ENCODE data around the gene PHKA1. TPM values are rescaled to one million over a fixed set of nuclear protein-coding genes. Genes with fewer than 3 reads are reported as not detected.
"Not testable (repeated sequence)": the region's sequence is repeated elsewhere in the genome, so short reads cannot be mapped to it uniquely, and the experiment has no call there.

PHKA1 gene
- total RNA-seq, 5 donors from 2014 or later (not counting 1 experiment from before 2014, with no cell fraction given): 0.30 to 0.67 (median 0.44) TPM

DNA sequence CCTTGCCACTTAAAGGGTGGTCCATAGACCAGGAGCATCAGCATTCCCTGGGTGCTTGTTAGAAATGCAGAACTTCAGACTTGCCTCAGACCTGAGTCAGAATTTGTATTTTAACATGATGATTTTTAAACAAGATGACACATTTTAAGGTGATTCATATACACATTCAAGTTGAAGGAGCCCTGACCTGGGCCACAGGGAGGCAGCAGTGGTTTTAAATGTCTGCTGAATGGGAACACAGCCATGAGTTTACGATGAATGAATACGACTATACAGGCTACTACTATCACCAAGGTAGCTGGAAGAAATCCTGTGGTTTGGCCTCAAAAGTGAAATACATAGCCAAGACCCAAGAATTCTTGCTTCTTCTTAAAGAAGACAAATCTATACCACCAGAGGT is 144.3 kb downstream of the PHKA1 start:
- Mint-ChIP-seq H3K4me1 (peaks cover 4 to 9% (median 6%) of the 10 kb centered on the region in 3 donors), H3K27ac (no peak overlapping the region), H3K36me3 (peaks cover 22% of the 10 kb centered on the region), H3K9me3 (no peaks in the 10 kb centered on the region), H3K27me3 (peaks cover 0 to 9% of the 10 kb centered on the region in 2 donors), H3K4me3 (no peak overlapping the region)
- DNase-seq: no peak
- H3K4me1 ChIP-seq (ENCODE audit: control insufficient read depth in 1 of 2, extremely low read depth in 1 of 2, insufficient read depth in 2 of 2, low read length in 2 of 2): no peaks in the 10 kb centered on the region
- H3K36me3 ChIP-seq (ENCODE audit: control insufficient read depth in 2 of 2, extremely low read depth in 1 of 2, insufficient read depth in 1 of 2, low read length in 1 of 2): peaks cover 0 to 20% of the 10 kb centered on the region in 2 donors
- H3K27me3 ChIP-seq (replicated peaks in 1 of 2; ENCODE audit: control insufficient read depth in 2 of 2, extremely low read depth in 1 of 2, insufficient read depth in 2 of 2, low read length in 1 of 2): no peaks in the 10 kb centered on the region
- H3K27ac ChIP-seq (ENCODE audit: low read length): no peak overlapping the region
- ATAC-seq (replicated peaks in 1 of 4): no peak
- WGBS (ENCODE audit: insufficient coverage): no CpG with 5 or more reads among the region's 2 CpGs
- CTCF ChIA-PET: no interaction called here
- H3K9me3 ChIP-seq: no peaks in the 10 kb centered on the region
- POLR2A ChIA-PET: no interaction called here
- H3K4me3 ChIP-seq (ENCODE audit: control insufficient read depth in 1 of 2, extremely low read depth in 1 of 2, low read length in 1 of 2): no peak overlapping the region

DNA sequence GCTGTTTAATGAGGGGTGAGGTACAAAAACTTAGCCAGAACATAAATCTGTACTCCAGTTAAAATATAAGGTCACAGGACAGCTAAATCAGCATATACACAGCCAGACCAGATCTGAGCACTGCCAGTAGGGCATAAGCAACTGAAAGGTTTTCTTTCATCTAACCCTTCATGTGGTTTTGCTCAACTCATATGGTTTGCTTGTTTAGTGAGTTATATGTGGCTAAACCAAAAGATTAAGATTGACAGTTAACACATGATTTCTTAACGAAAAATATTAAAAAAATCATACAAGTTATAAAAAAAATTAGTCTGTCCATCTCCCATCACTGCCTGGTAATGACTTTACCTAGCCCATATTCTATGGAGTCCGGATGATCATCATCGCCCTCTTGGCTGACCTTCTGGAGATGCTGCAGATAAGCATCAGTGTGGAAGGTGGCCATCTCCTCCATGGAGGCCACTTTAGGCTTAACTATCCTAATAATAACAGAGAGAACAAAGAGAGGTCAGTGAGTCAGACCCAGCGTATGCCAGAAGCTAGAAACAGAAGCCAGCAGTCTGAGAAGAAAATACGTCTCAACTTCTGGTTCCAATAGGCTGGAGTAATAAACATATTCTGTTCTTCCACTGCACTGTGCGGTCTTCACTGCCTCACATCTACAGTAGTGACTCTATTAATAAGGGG is 145.6 kb downstream of the PHKA1 start:
- H3K4me3 Mint-ChIP-seq: no peak overlapping the region
- ChIA-PET CTCF (no interaction called here), POLR2A (no interaction called here)
- H3K27me3 Mint-ChIP-seq: peaks cover 0 to 3% of the 10 kb centered on the region in 2 donors
- no peak overlapping the region for H3K4me3 ChIP-seq (ENCODE audit: control insufficient read depth in 1 of 2, extremely low read depth in 1 of 2, low read length in 1 of 2)
- DNase-seq (no peak), ATAC-seq (replicated peaks in 1 of 4) (no peak)
- H3K9me3 ChIP-seq: no peaks in the 10 kb centered on the region
- peaks cover 22% of the 10 kb centered on the region for H3K36me3 Mint-ChIP-seq
- H3K27ac Mint-ChIP-seq: no peak overlapping the region
- no peak overlapping the region for H3K27ac ChIP-seq (ENCODE audit: low read length)
- H3K27me3 ChIP-seq (replicated peaks in 1 of 2; ENCODE audit: control insufficient read depth in 2 of 2, extremely low read depth in 1 of 2, insufficient read depth in 2 of 2, low read length in 1 of 2): no peaks in the 10 kb centered on the region
- peaks cover 4 to 9% (median 6%) of the 10 kb centered on the region in 3 donors for H3K4me1 Mint-ChIP-seq
- H3K4me1 ChIP-seq (ENCODE audit: control insufficient read depth in 1 of 2, extremely low read depth in 1 of 2, insufficient read depth in 2 of 2, low read length in 2 of 2): no peaks in the 10 kb centered on the region
- H3K9me3 Mint-ChIP-seq: no peaks in the 10 kb centered on the region
- peaks cover 0 to 20% of the 10 kb centered on the region in 2 donors for H3K36me3 ChIP-seq (ENCODE audit: control insufficient read depth in 2 of 2, extremely low read depth in 1 of 2, insufficient read depth in 1 of 2, low read length in 1 of 2)
- no CpG with 5 or more reads among the region's 6 CpGs for WGBS (ENCODE audit: insufficient coverage)

DNA sequence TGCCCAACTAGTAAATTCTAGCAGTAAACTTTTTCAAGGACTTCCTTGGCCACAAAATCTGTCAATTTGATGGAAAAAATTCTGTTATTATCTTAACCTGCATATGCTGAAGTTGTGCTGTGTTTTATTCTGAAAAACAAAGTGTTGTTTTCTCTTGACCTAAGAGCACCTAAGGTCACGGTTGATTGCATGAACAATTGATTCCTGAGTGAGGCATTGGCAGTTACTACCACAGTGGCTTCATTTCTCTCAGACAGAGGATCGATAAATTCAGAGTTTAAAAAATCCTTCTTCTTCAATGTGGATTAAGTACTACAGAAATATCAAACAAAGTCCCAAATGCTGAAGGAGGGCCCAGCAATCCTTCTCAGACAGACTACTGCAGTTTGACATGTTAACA is 147.7 kb downstream of the PHKA1 start:
- Mint-ChIP-seq H3K27ac (no peak overlapping the region), H3K4me1 (peaks cover 0 to 4% (median 3%) of the 10 kb centered on the region in 3 donors), H3K4me3 (no peak overlapping the region), H3K9me3 (no peaks in the 10 kb centered on the region), H3K36me3 (peaks cover 32% of the 10 kb centered on the region), H3K27me3 (peaks cover 0 to 3% of the 10 kb centered on the region in 2 donors)
- Histone ChIP-seq H3K4me3 (ENCODE audit: control insufficient read depth in 1 of 2, extremely low read depth in 1 of 2, low read length in 1 of 2) (no peak overlapping the region), H3K36me3 (ENCODE audit: control insufficient read depth in 2 of 2, extremely low read depth in 1 of 2, insufficient read depth in 1 of 2, low read length in 1 of 2) (peaks cover 0 to 20% of the 10 kb centered on the region in 2 donors), H3K27ac (ENCODE audit: low read length) (no peak overlapping the region), H3K27me3 (replicated peaks in 1 of 2; ENCODE audit: control insufficient read depth in 2 of 2, extremely low read depth in 1 of 2, insufficient read depth in 2 of 2, low read length in 1 of 2) (no peaks in the 10 kb centered on the region), H3K4me1 (ENCODE audit: control insufficient read depth in 1 of 2, extremely low read depth in 1 of 2, insufficient read depth in 2 of 2, low read length in 2 of 2) (no peaks in the 10 kb centered on the region), H3K9me3 (no peaks in the 10 kb centered on the region)
- DNase-seq: no peak
- ChIA-PET CTCF (no interaction called here), POLR2A (no interaction called here)
- 83% methylated on average over 1 of the region's 2 CpGs for WGBS (ENCODE audit: insufficient coverage)
- no peak for ATAC-seq (replicated peaks in 1 of 4)

DNA sequence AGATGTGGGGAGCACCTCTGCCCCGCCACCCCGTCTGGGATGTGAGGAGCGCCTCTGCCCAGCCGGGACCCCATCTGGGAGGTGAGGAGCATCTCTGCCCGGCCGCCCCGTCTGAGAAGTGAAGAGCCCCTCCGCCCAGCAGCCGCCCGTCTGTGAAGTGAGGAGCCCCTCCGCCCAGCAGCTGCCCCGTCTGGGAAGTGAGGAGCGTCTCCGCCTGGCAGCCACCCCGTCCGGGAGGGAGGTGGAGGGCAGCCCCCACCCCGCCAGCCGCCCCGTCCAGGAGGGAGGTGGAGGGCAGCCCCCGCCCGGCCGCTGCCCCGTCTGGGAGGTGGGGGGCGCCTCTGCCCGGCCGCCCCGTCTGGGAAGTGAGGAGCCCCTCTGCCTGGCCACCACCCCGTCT is 154.5 kb downstream of the PHKA1 start:
- H3K27ac ChIP-seq (ENCODE audit: low read length); H3K4me3 Mint-ChIP-seq; CTCF ChIA-PET; H3K36me3 ChIP-seq (ENCODE audit: control insufficient read depth in 2 of 2, extremely low read depth in 1 of 2, insufficient read depth in 1 of 2, low read length in 1 of 2); H3K27ac Mint-ChIP-seq; H3K4me1 ChIP-seq (ENCODE audit: control insufficient read depth in 1 of 2, extremely low read depth in 1 of 2, insufficient read depth in 2 of 2, low read length in 2 of 2); H3K27me3 ChIP-seq (replicated peaks in 1 of 2; ENCODE audit: control insufficient read depth in 2 of 2, extremely low read depth in 1 of 2, insufficient read depth in 2 of 2, low read length in 1 of 2); H3K9me3 ChIP-seq; H3K9me3 Mint-ChIP-seq; POLR2A ChIA-PET; ATAC-seq (replicated peaks in 1 of 4); DNase-seq; H3K4me3 ChIP-seq (ENCODE audit: control insufficient read depth in 1 of 2, extremely low read depth in 1 of 2, low read length in 1 of 2): not testable (repeated sequence)
- peaks cover 0 to 12% of the 10 kb centered on the region in 2 donors for H3K27me3 Mint-ChIP-seq
- no CpG with 5 or more reads among the region's 28 CpGs for WGBS (ENCODE audit: insufficient coverage)
- H3K36me3 Mint-ChIP-seq: peaks cover 30% of the 10 kb centered on the region
- peaks cover 7 to 20% (median 13%) of the 10 kb centered on the region in 3 donors for H3K4me1 Mint-ChIP-seq

DNA sequence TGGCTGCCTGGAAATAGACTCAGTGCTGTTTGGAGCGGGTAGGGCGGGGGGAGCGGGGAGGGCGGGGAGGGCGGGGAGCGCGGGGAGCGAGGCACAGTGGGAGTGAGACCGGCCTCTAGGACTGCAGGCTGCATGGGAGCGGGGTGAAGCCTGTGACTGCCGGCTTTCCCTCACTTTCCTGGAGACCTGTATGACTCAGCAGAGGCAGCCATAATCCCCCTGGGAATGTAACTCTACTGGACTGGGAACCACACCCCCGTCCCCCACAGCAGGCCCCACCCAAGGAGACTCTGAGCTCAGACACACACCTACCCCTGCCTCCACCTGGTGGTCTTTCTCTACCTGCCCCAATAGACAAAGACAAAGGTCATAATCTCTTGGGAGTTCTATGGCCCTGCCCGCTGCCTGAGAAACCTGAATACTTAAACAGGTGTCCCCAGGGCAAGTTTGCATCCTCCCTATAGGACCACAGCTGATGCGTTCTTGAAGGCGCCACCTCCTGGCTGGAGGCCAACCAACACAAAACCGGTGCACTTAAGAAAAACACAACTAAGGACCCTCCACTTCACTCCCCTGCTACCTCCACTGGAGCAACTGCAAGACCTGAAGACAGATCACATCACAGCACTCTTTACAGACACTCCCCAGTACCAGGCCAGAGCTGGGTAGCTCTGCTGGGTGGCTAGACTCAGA is 159.5 kb downstream of the PHKA1 start:
- Histone ChIP-seq H3K27ac (ENCODE audit: low read length) (no peak overlapping the region), H3K9me3 (no peaks in the 10 kb centered on the region), H3K4me1 (ENCODE audit: control insufficient read depth in 1 of 2, extremely low read depth in 1 of 2, insufficient read depth in 2 of 2, low read length in 2 of 2) (no peaks in the 10 kb centered on the region), H3K36me3 (ENCODE audit: control insufficient read depth in 2 of 2, extremely low read depth in 1 of 2, insufficient read depth in 1 of 2, low read length in 1 of 2) (no peaks in the 10 kb centered on the region), H3K27me3 (replicated peaks in 1 of 2; ENCODE audit: control insufficient read depth in 2 of 2, extremely low read depth in 1 of 2, insufficient read depth in 2 of 2, low read length in 1 of 2) (no peaks in the 10 kb centered on the region), H3K4me3 (ENCODE audit: control insufficient read depth in 1 of 2, extremely low read depth in 1 of 2, low read length in 1 of 2) (no peak overlapping the region)
- Mint-ChIP-seq H3K9me3 (no peaks in the 10 kb centered on the region), H3K27me3 (peaks cover 0 to 16% of the 10 kb centered on the region in 2 donors), H3K27ac (no peak overlapping the region), H3K4me1 (peaks cover 7 to 20% (median 13%) of the 10 kb centered on the region in 3 donors), H3K36me3 (peaks cover 27% of the 10 kb centered on the region), H3K4me3 (no peak overlapping the region)
- ATAC-seq (replicated peaks in 1 of 4): no peak
- ChIA-PET CTCF (no interaction called here), POLR2A (no interaction called here)
- DNase-seq: no peak
- WGBS (ENCODE audit: insufficient coverage): 100% methylated on average over 3 of the region's 16 CpGs

DNA sequence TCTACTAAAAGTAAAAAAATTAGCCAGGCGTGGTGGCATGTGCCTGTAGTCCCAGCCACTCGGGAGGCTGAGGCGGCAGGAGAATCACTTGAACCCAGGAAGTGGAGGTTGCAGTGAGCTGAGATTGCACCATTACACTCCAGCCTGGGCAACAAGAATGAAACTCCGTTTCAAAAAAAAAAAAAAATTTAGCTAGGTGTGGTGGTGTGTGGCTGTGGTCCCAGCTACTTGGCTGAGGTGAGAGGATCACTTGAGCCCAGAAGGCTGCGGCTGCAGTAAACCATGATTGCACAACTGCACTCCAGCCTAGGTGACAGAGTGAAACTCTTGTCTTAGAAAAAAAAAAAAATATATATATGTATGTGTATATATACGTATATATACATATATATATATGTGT is 161.7 kb downstream of the PHKA1 start:
- Mint-ChIP-seq H3K27me3 (peaks cover 0 to 16% of the 10 kb centered on the region in 2 donors), H3K4me1 (peaks cover 3 to 10% (median 5%) of the 10 kb centered on the region in 3 donors), H3K36me3 (peaks cover 30% of the 10 kb centered on the region)
- DNase-seq; H3K27ac ChIP-seq (ENCODE audit: low read length); H3K9me3 ChIP-seq; H3K9me3 Mint-ChIP-seq; H3K36me3 ChIP-seq (ENCODE audit: control insufficient read depth in 2 of 2, extremely low read depth in 1 of 2, insufficient read depth in 1 of 2, low read length in 1 of 2); H3K4me3 Mint-ChIP-seq; POLR2A ChIA-PET; H3K27me3 ChIP-seq (replicated peaks in 1 of 2; ENCODE audit: control insufficient read depth in 2 of 2, extremely low read depth in 1 of 2, insufficient read depth in 2 of 2, low read length in 1 of 2); H3K4me3 ChIP-seq (ENCODE audit: control insufficient read depth in 1 of 2, extremely low read depth in 1 of 2, low read length in 1 of 2); H3K4me1 ChIP-seq (ENCODE audit: control insufficient read depth in 1 of 2, extremely low read depth in 1 of 2, insufficient read depth in 2 of 2, low read length in 2 of 2); ATAC-seq (replicated peaks in 1 of 4); H3K27ac Mint-ChIP-seq; CTCF ChIA-PET: not testable (repeated sequence)
- no CpG with 5 or more reads among the region's 6 CpGs for WGBS (ENCODE audit: insufficient coverage)

All from T-cell (primary cell).